Measurements from ENCODE around the gene CDK11B. TPM values are rescaled to one million over a fixed set of nuclear protein-coding genes. Genes with fewer than 3 reads are reported as not detected.
"Not testable (repeated sequence)": the region's sequence is repeated elsewhere in the genome, so short reads cannot be mapped to it uniquely, and the experiment has no call there.

Gene CDK11B
- polyA plus RNA-seq, 4 donors: 24.6 to 61.7 (median 45.1) TPM

DNA sequence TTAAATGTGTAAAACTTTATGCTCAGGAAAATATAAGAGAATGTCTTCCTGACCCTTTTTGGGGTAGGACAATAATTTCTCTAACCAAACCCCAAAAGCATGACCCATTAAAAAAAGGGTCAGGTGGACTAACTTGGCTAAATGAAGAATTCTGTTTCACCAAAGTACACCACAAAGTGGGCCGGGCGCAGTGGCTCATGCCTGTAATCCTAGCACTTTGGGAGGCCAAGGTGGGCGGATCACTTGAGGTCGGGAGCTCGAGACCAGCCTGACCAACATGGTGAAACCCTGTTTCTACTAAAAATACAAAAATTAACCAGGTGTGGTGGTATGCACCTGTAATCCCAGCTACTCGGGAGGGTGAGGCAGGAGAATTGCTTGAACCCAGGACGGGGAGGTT is 30.7 kb upstream of the CDK11B start:
- not testable (repeated sequence) for H3K4me3 ChIP-seq (ENCODE audit: low read depth in 1 of 3, low read length in 3 of 3); DNase-seq; FAIRE-seq; H3K27me3 ChIP-seq (ENCODE audit: control insufficient read depth in 3 of 3, insufficient read depth in 3 of 3, low read length in 3 of 3); H3K4me1 ChIP-seq (ENCODE audit: control insufficient read depth in 3 of 3, insufficient read depth in 2 of 3, low read depth in 1 of 3, low read length in 2 of 3); H3K27ac ChIP-seq (ENCODE audit: low read depth in 1 of 3, low read length in 2 of 3); H3K9me3 ChIP-seq (ENCODE audit: control insufficient read depth in 2 of 2, insufficient read depth in 1 of 2, low read depth in 1 of 2, low read length in 1 of 2)
- peaks cover 0 to 31% (median 0%) of the 10 kb centered on the region in 3 donors for H3K36me3 ChIP-seq (ENCODE audit: control insufficient read depth in 3 of 3, insufficient read depth in 2 of 3, low read depth in 1 of 3, low read length in 3 of 3)
- WGBS, 3 donors: 85 to 95% (median 90%) methylated on average over 4 to 7 of the region's 7 CpGs

DNA sequence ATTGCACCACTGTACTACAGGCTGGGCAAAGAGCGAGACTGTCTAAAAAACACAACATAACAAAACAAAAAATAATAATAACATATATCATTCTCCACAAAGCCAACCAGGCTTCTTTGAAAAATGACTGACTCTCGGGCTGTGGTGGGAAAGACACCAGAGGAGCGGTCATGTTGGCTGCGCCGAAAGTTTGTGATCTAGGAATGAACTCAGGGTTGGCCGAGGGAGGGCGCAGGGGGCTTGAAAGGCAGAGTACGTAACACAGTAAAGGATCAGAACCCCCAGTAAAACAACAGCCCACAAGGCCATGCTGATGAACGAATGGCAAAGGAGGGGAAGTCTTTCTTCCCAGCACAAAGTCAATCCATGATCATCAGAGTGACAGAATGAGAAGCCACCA is 29.0 kb upstream of the CDK11B start:
- Histone ChIP-seq H3K36me3 (ENCODE audit: control insufficient read depth in 3 of 3, insufficient read depth in 2 of 3, low read depth in 1 of 3, low read length in 3 of 3) (peaks cover 0 to 44% (median 2%) of the 10 kb centered on the region in 3 donors), H3K27me3 (ENCODE audit: control insufficient read depth in 3 of 3, insufficient read depth in 3 of 3, low read length in 3 of 3) (no peaks in the 10 kb centered on the region), H3K4me1 (ENCODE audit: control insufficient read depth in 3 of 3, insufficient read depth in 2 of 3, low read depth in 1 of 3, low read length in 2 of 3) (peaks cover 4 to 15% (median 8%) of the 10 kb centered on the region in 3 donors), H3K4me3 (ENCODE audit: low read depth in 1 of 3, low read length in 3 of 3) (no peak overlapping the region), H3K9me3 (ENCODE audit: control insufficient read depth in 2 of 2, insufficient read depth in 1 of 2, low read depth in 1 of 2, low read length in 1 of 2) (no peaks in the 10 kb centered on the region), H3K27ac (ENCODE audit: low read depth in 1 of 3, low read length in 2 of 3) (no peak overlapping the region)
- no peak for DNase-seq
- no peak for FAIRE-seq
- 84 to 97% (median 93%) methylated on average over 9 of the region's 9 CpGs for WGBS, 3 donors

DNA sequence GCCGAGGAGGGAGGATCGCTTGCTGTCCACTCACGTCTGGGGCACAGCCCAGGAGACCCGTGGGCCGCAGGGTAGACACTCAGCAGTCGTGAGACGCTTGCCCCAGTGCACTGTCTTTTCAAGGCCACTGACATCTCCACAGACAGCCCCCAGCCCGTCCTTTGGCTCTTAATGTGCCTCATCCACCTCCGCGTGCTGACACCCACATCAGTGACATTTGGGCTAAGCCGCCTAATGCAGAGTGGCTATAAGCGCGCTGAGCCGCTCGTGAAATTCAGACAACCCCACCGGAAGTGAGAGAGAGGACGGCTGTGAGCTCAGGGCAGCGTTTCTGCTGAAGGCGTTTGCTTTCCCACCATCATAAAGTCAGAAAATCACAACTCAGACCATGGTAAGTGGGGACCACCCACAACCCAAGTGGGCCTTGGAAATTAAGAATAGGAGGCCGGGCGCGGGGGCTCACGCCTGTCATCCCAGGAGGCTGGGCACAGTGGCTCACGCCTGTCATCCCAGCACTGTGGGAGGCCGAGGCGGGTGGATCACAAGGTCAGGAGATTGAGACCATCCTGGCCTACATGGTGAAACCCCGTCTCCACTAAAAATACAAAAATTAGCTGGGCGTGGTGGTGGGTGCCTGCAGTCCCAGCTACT is 25.4 kb upstream of the CDK11B start:
- H3K36me3 ChIP-seq (ENCODE audit: control insufficient read depth in 3 of 3, insufficient read depth in 2 of 3, low read depth in 1 of 3, low read length in 3 of 3): peaks cover 0 to 51% (median 2%) of the 10 kb centered on the region in 3 donors
- H3K4me1 ChIP-seq (ENCODE audit: control insufficient read depth in 3 of 3, insufficient read depth in 2 of 3, low read depth in 1 of 3, low read length in 2 of 3): peaks cover 4 to 34% (median 10%) of the 10 kb centered on the region in 3 donors
- H3K9me3 ChIP-seq (ENCODE audit: control insufficient read depth in 2 of 2, insufficient read depth in 1 of 2, low read depth in 1 of 2, low read length in 1 of 2): no peaks in the 10 kb centered on the region
- no peak overlapping the region for H3K4me3 ChIP-seq (ENCODE audit: low read depth in 1 of 3, low read length in 3 of 3)
- peak overlapping the region; percentile 56 to 64 (median 57) for H3K27ac ChIP-seq (ENCODE audit: low read depth in 1 of 3, low read length in 2 of 3)
- DNase-seq (no peak), FAIRE-seq (no peak)
- no peaks in the 10 kb centered on the region for H3K27me3 ChIP-seq (ENCODE audit: control insufficient read depth in 3 of 3, insufficient read depth in 3 of 3, low read length in 3 of 3)
- WGBS, 3 donors: 63 to 81% (median 66%) methylated on average over 28 of the region's 28 CpGs

DNA sequence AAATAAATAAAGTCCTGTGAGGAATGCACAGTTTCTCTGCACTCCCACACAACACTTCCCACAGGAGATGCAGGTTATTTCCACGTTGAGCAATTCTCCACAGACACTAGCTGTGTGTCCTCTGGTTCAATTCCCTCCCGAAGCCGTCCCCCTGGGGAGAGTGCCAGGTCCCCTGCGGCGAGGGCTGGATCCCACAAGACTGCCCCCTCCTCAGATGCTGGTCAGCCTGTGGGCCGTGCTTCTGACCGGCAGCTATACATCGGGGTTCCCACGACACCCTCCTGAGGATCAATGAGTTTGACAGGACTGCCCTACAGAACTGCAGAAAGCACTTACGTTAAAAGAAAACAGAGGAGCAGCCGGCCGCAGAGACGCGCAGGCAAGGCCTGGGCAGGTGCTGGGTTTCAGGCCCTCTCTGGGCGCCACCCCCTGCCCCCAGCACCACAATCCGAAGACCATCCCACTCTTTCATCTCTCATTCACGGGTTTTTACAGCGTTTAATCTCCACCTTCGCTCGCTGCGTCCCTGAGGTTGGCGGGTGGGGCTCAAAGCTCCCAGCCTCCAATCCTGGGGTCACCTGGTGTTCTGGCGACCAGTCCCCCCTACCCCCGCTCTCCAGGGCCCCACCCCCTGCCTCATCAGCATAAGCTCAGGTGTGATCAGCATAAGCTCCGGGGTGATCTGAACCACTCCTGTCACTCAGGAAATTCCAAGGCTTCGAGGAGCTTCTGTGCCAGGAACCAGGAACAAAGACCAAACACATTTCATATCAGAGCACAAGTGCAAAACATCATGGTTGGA is 24.5 kb upstream of the CDK11B start:
- no peak for FAIRE-seq
- H3K9me3 ChIP-seq (ENCODE audit: control insufficient read depth in 2 of 2, insufficient read depth in 1 of 2, low read depth in 1 of 2, low read length in 1 of 2): no peaks in the 10 kb centered on the region
- peak overlapping the region; percentile 57 to 77 (median 64) for H3K27ac ChIP-seq (ENCODE audit: low read depth in 1 of 3, low read length in 2 of 3)
- 21 to 55% (median 39%) methylated on average over 26 of the region's 26 CpGs for WGBS, 3 donors
- H3K4me1 ChIP-seq (ENCODE audit: control insufficient read depth in 3 of 3, insufficient read depth in 2 of 3, low read depth in 1 of 3, low read length in 2 of 3): peaks cover 4 to 42% (median 10%) of the 10 kb centered on the region in 3 donors
- peaks cover 0 to 50% (median 2%) of the 10 kb centered on the region in 3 donors for H3K36me3 ChIP-seq (ENCODE audit: control insufficient read depth in 3 of 3, insufficient read depth in 2 of 3, low read depth in 1 of 3, low read length in 3 of 3)
- H3K4me3 ChIP-seq (ENCODE audit: low read depth in 1 of 3, low read length in 3 of 3): no peak overlapping the region
- peak; percentile 44 to 75 for DNase-seq
- no peaks in the 10 kb centered on the region for H3K27me3 ChIP-seq (ENCODE audit: control insufficient read depth in 3 of 3, insufficient read depth in 3 of 3, low read length in 3 of 3)

DNA sequence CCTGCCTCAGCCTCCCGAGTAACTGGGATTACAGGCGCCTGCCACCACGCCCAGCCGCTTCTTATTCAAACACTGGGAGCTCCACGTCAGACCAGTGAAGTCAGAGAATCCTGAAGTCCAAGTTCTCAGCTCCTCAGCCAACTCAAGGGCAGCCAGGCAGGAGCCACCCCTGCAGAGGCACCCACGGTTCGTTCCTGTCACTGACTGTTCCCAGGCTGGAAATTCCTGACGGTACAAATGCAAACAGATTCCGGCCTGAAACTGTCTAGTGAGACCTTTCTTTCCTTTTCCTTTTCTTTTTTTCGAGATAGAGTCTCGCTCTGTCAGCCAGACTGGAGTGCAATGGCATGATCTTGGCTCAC is 22.1 kb upstream of the CDK11B start:
- no peak overlapping the region for H3K4me3 ChIP-seq (ENCODE audit: low read depth in 1 of 3, low read length in 3 of 3)
- DNase-seq: peak; percentile 50 to 94
- H3K27me3 ChIP-seq (ENCODE audit: control insufficient read depth in 3 of 3, insufficient read depth in 3 of 3, low read length in 3 of 3): no peaks in the 10 kb centered on the region
- no peaks in the 10 kb centered on the region for H3K9me3 ChIP-seq (ENCODE audit: control insufficient read depth in 2 of 2, insufficient read depth in 1 of 2, low read depth in 1 of 2, low read length in 1 of 2)
- peaks cover 4 to 51% (median 16%) of the 10 kb centered on the region in 3 donors for H3K4me1 ChIP-seq (ENCODE audit: control insufficient read depth in 3 of 3, insufficient read depth in 2 of 3, low read depth in 1 of 3, low read length in 2 of 3)
- peak overlapping the region; percentile 57 to 70 (median 70) for H3K27ac ChIP-seq (ENCODE audit: low read depth in 1 of 3, low read length in 2 of 3)
- H3K36me3 ChIP-seq (ENCODE audit: control insufficient read depth in 3 of 3, insufficient read depth in 2 of 3, low read depth in 1 of 3, low read length in 3 of 3): peaks cover 0 to 42% (median 2%) of the 10 kb centered on the region in 3 donors
- no peak for FAIRE-seq
- WGBS, 3 donors: 23 to 60% (median 37%) methylated on average over 11 of the region's 11 CpGs

DNA sequence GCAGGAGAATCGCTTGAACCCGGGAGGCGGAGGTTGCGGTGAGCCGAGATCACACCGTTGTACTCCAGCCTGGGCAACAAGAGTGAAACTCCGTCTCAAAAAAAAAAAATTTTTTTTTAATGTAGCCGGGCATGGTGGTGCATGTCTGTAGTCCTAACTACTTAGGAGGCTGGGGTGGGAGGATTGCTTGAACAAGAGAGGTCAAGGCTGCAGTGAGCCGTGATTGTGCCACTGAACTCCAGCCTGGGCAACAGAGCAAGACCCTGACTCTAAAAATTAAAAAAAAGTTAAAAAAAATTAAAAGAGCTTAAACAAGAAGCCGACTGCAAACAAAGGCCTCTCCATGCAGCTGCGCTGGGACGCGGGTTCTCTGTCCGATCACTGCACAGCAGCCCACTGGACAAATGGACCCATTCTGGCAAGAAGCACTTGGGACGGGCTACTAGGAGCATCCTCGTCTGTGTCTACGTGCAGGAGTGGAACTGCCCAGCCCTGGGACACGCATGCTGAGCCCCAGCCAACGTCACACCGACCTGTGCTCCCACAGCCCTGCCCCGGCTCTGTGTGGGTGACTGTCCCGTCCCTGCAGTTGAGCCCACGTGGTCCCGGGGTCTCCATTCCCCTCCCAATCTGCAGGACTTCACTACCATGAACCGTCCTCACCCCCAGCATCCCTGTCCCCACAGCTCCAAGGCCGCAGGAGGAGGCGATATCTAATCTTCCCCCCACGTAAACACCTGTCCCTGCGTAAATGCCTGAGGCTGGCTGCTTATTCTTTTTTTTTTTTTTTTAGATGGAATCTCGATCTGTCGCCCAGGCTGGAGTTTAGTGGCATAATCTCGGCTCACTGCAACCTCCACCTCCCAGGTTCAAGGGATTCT is 21.5 kb upstream of the CDK11B start:
- H3K27me3 ChIP-seq (ENCODE audit: control insufficient read depth in 3 of 3, insufficient read depth in 3 of 3, low read length in 3 of 3): no peaks in the 10 kb centered on the region

GRCh38 chr1:1678581-1679380 is 20.0 kb upstream of the CDK11B start:
- peaks cover 2 to 44% (median 11%) of the 10 kb centered on the region in 3 donors for H3K4me1 ChIP-seq (ENCODE audit: control insufficient read depth in 3 of 3, insufficient read depth in 2 of 3, low read depth in 1 of 3, low read length in 2 of 3)
- no peaks in the 10 kb centered on the region for H3K9me3 ChIP-seq (ENCODE audit: control insufficient read depth in 2 of 2, insufficient read depth in 1 of 2, low read depth in 1 of 2, low read length in 1 of 2)
- no peak for FAIRE-seq
- H3K27ac ChIP-seq (ENCODE audit: low read depth in 1 of 3, low read length in 2 of 3): peak overlapping the region; percentile 87 to 93 (median 90)
- H3K4me3 ChIP-seq (ENCODE audit: low read depth in 1 of 3, low read length in 3 of 3): peak overlapping the region in 2 of 3 donors; percentile 9 to 37
- H3K36me3 ChIP-seq (ENCODE audit: control insufficient read depth in 3 of 3, insufficient read depth in 2 of 3, low read depth in 1 of 3, low read length in 3 of 3): peaks cover 0 to 38% (median 2%) of the 10 kb centered on the region in 3 donors
- peak; percentile 87 to 99 for DNase-seq
- H3K27me3 ChIP-seq (ENCODE audit: control insufficient read depth in 3 of 3, insufficient read depth in 3 of 3, low read length in 3 of 3): no peaks in the 10 kb centered on the region
- 17 to 45% (median 43%) methylated on average over 23 to 24 of the region's 24 CpGs for WGBS, 3 donors

More for the DNA sequence above, 21.5 kb upstream of the CDK11B start:
- no peak for FAIRE-seq
- Histone ChIP-seq H3K4me3 (ENCODE audit: low read depth in 1 of 3, low read length in 3 of 3) (no peak overlapping the region), H3K9me3 (ENCODE audit: control insufficient read depth in 2 of 2, insufficient read depth in 1 of 2, low read depth in 1 of 2, low read length in 1 of 2) (no peaks in the 10 kb centered on the region), H3K36me3 (ENCODE audit: control insufficient read depth in 3 of 3, insufficient read depth in 2 of 3, low read depth in 1 of 3, low read length in 3 of 3) (peaks cover 0 to 37% (median 2%) of the 10 kb centered on the region in 3 donors), H3K27ac (ENCODE audit: low read depth in 1 of 3, low read length in 2 of 3) (peak overlapping the region; percentile 57 to 70 (median 70)), H3K4me1 (ENCODE audit: control insufficient read depth in 3 of 3, insufficient read depth in 2 of 3, low read depth in 1 of 3, low read length in 2 of 3) (peaks cover 4 to 51% (median 16%) of the 10 kb centered on the region in 3 donors)
- WGBS, 3 donors: 53 to 80% (median 64%) methylated on average over 32 of the region's 32 CpGs
- DNase-seq: peak in 1 of 2 donors; percentile 48

All from small intestine (tissue), 7 donors.